Right lobe of liver (tissue), 4 donors: ENCODE data around the gene ING5.

Experiments used
- POLR2A ChIP-seq: fragments of 450-650 bp; IDR thresholded peaks from one replicate; pipeline ENCODE4 v1.6.1; 2017; ENCODE audit warnings: antibody characterized with exemption, mild to moderate bottlenecking
- TF ChIP-seq, protein P1 (sequence below), 4 donors: fragments of 200-600 bp in 3 of 4; fragments of 450-650 bp in 1 of 4; IDR thresholded peaks; one replicate each; pipeline versions ENCODE4 v1.5.1 to v1.8.0; 2016 to 2022; ENCODE audit warnings: antibody characterized with exemption in 4 of 4, mild to moderate bottlenecking in 2 of 4
- donor health status: DM: no; HTN: no; CAD: no.
- donor health status: DM: no; HTN: no; CAD: no.
- donor health status: DM: no; HTN: yes; CAD: no.

- TF ChIP-seq, protein P1, sequence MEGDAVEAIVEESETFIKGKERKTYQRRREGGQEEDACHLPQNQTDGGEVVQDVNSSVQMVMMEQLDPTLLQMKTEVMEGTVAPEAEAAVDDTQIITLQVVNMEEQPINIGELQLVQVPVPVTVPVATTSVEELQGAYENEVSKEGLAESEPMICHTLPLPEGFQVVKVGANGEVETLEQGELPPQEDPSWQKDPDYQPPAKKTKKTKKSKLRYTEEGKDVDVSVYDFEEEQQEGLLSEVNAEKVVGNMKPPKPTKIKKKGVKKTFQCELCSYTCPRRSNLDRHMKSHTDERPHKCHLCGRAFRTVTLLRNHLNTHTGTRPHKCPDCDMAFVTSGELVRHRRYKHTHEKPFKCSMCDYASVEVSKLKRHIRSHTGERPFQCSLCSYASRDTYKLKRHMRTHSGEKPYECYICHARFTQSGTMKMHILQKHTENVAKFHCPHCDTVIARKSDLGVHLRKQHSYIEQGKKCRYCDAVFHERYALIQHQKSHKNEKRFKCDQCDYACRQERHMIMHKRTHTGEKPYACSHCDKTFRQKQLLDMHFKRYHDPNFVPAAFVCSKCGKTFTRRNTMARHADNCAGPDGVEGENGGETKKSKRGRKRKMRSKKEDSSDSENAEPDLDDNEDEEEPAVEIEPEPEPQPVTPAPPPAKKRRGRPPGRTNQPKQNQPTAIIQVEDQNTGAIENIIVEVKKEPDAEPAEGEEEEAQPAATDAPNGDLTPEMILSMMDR (IDR thresholded peaks at IDR 0.05) = no peak
- TF ChIP-seq POLR2A = no peak
These were observed 65.8 kb downstream of the ING5 start for GRCh38 chr2:241767464-241768250.
